ENCODE results near the gene ZDHHC17. TPM values are rescaled to one million over a fixed set of nuclear protein-coding genes. Genes with fewer than 3 reads are reported as not detected.
"Not testable (repeated sequence)": the region's sequence is repeated elsewhere in the genome, so short reads cannot be mapped to it uniquely, and the experiment has no call there.

Gene ZDHHC17
- total and polyA plus RNA-seq, 2 of the 13 experiments (the other 11 are each of a cell fraction or from before 2014, with no cell fraction given), result 36.7 to 38.5 TPM

GRCh38 chr12:76726626-76727025 lies 37.3 kb upstream of the ZDHHC17 start:
- no peaks in the 10 kb centered on the region for H3K36me3 ChIP-seq (replicated peaks in 1 of 2; ENCODE audit: control insufficient read depth in 1 of 2, insufficient read depth in 2 of 2, low read length in 2 of 2)
- no peak overlapping the region for H3K27ac ChIP-seq (ENCODE audit: extremely low read length, insufficient read depth, low read length)
- ATAC-seq, result no peak
- no peaks in the 10 kb centered on the region for H3K4me1 ChIP-seq (ENCODE audit: insufficient read depth, low read length)
- no peak overlapping the region for H3K4me3 ChIP-seq (replicated peaks in 1 of 3; ENCODE audit: insufficient read depth in 1 of 3, low read depth in 2 of 3, low read length in 3 of 3)
- no peak overlapping the region for H2AFZ ChIP-seq (ENCODE audit: low read length)
- no peaks in the 10 kb centered on the region for H4K20me1 ChIP-seq (ENCODE audit: insufficient read depth, low read length)
- POLR2A ChIA-PET, result no interaction called here
- in situ Hi-C loops (cut with HindIII; ENCODE audit: extremely low pct_ligation_motif_present, low pct_unique_long_range_greater_than_20kb) (no loop called here), intact Hi-C loops (cut with micrococcal nuclease; ENCODE audit: unreplicated experiment) (no loop called here)
- H3K4me2 ChIP-seq (ENCODE audit: low read depth, low read length), result no peak overlapping the region
- H3K27me3 ChIP-seq (ENCODE audit: control insufficient read depth in 1 of 2, insufficient read depth in 2 of 2, low read length in 2 of 2), result no peaks in the 10 kb centered on the region; a peak in 1 of 5 replicates
- CTCF ChIA-PET (ENCODE audit: low intra/inter-chr PET ratio, low total read pairs), result no interaction called here
- TF ChIP-seq ZNF329 (CRISPR knock-in tag; IDR thresholded peaks at IDR 0.05; ENCODE audit: low read depth), result no peak
- no peak for TF ChIP-seq GLI4 (CRISPR knock-in tag; IDR thresholded peaks at IDR 0.05; ENCODE audit: borderline replicate concordance)
- TF ChIP-seq ZFP41 (CRISPR knock-in tag; IDR thresholded peaks at IDR 0.05; ENCODE audit: borderline replicate concordance), result no peak
- no peak for TF ChIP-seq AKAP8 (CRISPR knock-in tag; IDR thresholded peaks at IDR 0.05)
- TF ChIP-seq ZNF281 (CRISPR knock-in tag; IDR thresholded peaks at IDR 0.05; ENCODE audit: borderline replicate concordance), result no peak
- no peak for TF ChIP-seq RBM39 (IDR thresholded peaks at IDR 0.05; ENCODE audit: low read depth, low read length, poor library complexity, severe bottlenecking)
- TF ChIP-seq ZNF792 (CRISPR knock-in tag; IDR thresholded peaks at IDR 0.05), result no peak
- TF ChIP-seq ZNF639 (CRISPR knock-in tag; conservative IDR thresholded peaks at IDR 0.05), result no peak
- BruUV-seq (replicated peaks), result no TSS peak
- H3K79me2 ChIP-seq (ENCODE audit: insufficient read depth, low read length), result no peaks in the 10 kb centered on the region
- no peaks in the 10 kb centered on the region for H3K9me3 ChIP-seq (ENCODE audit: low read length)
- DNase-seq (ENCODE audit: low spot score), result no peak
- no peak overlapping the region for H3K9ac ChIP-seq (ENCODE audit: insufficient read depth, low read depth, low read length)
- no peak for FAIRE-seq

- DNase-seq (ENCODE audit: low spot score); H2AFZ ChIP-seq (ENCODE audit: low read length); H3K4me3 ChIP-seq (replicated peaks in 1 of 3; ENCODE audit: insufficient read depth in 1 of 3, low read depth in 2 of 3, low read length in 3 of 3); POLR2A ChIA-PET; H3K79me2 ChIP-seq (ENCODE audit: insufficient read depth, low read length); H3K4me1 ChIP-seq (ENCODE audit: insufficient read depth, low read length); H4K20me1 ChIP-seq (ENCODE audit: insufficient read depth, low read length); H3K27ac ChIP-seq (ENCODE audit: extremely low read length, insufficient read depth, low read length); H3K27me3 ChIP-seq (ENCODE audit: control insufficient read depth in 1 of 2, insufficient read depth in 2 of 2, low read length in 2 of 2); BruUV-seq (replicated peaks); H3K36me3 ChIP-seq (replicated peaks in 1 of 2; ENCODE audit: control insufficient read depth in 1 of 2, insufficient read depth in 2 of 2, low read length in 2 of 2); H3K9ac ChIP-seq (ENCODE audit: insufficient read depth, low read depth, low read length); in situ Hi-C loops (cut with HindIII; ENCODE audit: extremely low pct_ligation_motif_present, low pct_unique_long_range_greater_than_20kb); intact Hi-C loops (cut with micrococcal nuclease; ENCODE audit: unreplicated experiment); CTCF ChIA-PET (ENCODE audit: low intra/inter-chr PET ratio, low total read pairs); H3K4me2 ChIP-seq (ENCODE audit: low read depth, low read length); H3K9me3 ChIP-seq (ENCODE audit: low read length); FAIRE-seq; ATAC-seq: not testable (repeated sequence)
- 26% methylated on average over 3 of the region's 3 CpGs for WGBS (ENCODE audit: low lambda C conversion rate)
Measured at GRCh38 chr12:76732188-76732587, 31.7 kb upstream of the ZDHHC17 start.

Data from HepG2 (cell line).